Right hindlimb (tissue), 1 donor: ENCODE measurements around the gene TTLL10.

ENCODE experiments used
- DNase-seq: peaks from one replicate; pipeline ENCODE4 v3.0.0-alpha.2; 2018

TTLL10 gene

DNA sequence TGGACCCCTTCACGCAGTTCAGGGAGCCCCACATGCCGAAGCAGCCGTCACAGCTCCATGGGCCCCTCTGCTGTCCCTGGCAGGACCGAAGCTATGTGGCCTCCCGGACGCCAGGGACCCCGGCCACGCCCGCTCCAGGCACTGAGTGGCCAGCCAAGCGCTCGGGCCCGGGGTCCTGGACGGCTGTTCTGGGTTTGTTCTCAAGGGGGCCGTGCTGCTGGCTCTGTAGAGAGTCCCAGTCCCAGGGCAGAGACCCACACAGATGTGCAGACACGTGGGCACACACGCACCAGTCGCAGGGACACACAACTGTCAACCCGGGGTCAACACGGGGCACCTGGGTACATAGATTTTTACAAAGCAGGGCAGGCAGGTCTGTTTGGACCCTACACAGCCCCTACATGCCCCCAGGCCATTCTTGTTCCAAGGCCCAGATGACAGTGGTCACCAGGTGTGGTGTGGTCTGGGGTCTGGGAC, 65.1 kb downstream of the TTLL10 start:
- DNase-seq, result no peak

DNA sequence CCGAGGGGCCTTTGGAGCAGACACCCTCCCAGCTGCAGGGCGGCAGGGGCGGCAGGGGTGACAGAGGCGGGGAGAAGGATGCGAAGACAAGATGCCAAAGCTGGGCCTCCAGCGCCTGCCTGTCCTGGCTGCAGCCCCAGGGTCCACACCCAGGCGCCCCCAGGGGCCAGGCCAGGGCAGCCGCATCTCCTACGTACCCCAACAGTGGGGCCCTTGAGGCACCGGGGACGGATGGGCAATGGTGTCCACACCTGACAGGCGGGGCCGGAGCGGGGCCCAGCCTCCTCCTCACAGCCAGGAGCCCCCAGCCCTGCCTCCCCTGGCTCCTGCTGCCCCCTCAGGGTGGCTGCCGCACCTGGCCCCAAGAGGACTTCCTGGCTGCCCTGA, 65.5 kb downstream of the TTLL10 start:
- DNase-seq, result no peak

DNA sequence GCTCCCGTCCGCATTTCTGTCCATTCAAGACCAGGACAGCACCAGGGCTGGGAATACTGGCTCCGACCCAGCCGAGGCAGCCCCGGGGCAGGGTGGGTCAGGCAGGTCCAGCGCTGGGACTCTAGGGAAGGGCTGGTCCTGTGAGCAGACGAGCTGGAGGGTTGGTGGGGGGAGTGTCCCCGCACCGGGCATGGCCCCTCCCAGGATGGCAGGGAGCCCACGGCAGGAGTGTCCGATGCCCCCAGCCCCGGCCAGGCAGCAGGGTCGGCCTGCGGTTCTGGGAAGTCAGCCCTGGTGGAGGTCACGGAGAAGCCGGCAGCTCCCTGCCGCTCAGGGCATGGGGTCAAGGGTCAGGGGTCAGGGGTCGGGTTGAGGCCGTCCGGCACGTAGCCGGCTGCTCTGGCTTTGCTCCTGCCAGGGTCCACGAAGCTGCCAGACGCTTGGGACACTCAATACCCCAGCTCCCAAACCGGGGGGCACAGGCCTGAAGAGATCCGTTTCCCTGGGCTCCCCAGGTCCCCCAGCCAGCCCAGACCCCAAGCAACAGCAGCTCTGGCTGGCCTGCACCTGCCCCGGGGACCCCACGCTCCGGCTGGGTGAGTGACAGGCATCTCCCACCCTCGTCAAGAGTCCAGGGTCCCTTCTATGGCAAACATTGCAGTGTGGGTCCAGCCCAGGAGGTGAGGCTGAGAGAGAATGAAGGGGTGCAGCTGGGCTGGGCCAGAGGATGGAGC, 66.1 kb downstream of the TTLL10 start:
- no peak for DNase-seq

DNA sequence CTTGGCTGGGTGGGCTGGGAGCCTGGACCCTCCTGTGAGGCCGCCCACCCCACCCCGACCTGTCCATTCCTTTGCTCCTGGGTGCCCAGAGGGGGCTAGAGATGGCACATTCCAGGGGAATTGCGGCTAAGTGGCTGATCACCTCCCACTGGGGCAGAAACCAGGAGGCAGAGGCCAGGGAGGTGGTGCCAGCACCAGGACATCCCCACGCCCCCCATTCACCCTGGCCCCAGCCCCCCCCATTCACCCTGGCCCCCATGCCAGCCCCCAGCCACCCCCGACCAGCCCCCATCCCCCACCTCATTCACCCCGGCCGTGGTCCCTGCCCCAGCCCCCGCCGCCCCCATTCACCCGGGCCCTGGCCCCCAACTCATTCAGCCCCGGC, 66.7 kb downstream of the TTLL10 start:
- DNase-seq, result no peak

DNA sequence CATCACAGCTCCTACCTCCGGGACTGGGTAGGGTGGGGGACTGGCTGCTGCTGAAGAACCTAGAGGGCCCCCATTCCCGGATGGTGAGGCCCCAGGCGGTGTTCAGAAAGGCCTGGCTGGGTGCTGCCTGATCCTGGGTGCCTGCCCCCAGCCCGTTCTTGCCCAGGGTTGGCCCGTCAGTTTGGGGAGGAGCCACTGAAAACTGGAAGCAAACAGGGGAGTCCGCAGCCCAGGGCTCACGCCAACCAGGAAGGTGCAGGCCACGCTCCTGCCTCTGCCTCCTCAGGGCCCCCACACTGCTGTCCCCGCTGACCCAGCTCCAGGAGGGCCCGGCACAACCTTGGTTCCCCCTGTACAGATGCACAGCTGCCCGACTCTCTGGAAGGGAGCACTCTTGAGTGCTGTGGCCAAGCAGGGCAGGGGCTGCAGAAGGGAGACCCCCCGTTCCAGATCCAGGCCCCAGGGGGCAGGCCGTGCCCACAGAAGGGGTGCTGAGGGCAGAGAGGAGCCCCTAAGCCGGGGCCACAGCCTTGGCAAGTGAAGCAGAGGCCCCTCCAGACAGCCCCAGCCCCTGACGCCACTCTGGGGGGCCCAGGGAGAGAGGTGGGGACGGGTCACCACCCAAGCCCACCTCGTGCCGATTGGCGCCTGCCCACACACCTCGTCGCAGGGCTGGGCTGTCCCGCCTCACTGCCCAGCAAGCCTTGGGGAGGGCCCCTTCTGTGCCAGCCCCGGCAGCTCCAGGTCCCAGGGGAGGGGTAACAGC, 67.3 kb downstream of the TTLL10 start:
- no peak for DNase-seq

DNA sequence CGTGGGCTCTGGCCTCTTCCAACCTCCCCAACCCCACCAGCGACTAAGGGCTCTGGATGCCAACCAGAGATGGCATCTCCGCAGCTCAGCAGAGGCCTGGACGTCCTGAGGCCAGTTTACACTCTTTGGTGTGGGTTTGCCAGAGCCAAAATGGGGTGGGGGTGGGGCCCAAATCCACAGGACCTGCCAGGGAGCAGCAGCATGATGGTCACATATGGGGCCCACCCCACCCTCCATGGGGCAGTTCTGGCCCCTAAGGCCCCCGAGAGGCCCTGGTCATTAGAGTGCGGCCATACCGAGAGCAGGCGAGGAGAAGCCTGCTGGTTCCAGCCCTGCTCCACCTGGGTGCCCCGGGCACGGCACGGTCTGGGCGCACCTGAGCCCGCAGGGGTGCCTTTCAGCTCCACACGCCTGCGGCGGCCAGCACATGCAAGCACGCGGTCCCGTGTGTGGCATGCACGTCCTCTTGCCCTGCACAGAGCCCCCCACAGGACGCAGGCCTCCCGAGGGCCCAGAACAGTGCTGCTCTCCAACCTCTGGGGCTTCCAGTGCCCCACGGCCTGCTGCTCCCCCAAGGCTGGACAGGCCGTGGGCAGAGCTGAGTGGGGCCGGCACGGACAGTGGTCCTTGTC, 68.0 kb downstream of the TTLL10 start:
- DNase-seq, result no peak

DNA sequence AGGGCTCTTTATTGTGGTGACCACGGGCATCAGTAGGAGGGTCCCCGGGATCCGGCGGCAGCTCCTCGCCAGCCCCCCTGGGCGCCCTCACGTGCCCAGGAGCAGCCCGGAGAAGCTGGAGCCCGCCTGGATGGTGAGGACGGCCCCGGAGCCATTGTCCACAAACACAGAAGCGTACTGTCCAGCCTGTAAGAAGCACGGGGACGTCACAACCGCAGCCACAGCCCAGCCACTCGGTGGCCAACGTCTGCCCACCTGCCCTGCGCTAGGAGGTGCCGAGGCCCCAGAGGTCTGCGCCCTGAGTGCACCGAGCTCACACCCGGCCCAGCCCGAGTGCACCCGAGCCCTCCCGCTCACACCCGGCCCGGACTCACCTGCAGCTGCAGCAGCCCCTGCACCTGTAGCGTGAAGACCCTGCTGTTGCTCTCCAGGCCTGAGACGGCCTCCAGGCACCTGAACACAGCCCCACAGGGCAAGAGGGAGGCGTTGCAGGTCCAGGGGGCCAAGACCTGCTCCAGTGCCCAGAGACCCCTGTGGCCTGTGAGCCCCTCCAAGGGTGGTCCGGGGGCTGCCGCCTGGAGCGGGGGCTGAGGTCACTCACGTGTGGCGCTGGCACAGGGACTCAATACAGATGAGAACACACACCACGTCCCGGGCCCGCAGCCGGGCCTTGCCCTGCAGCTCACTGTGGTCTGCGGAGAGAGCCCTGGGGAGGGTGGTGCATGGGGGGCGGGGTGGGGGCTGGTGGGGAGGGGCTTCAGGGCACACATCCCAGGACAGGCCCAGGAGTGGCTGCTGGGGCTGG, 69.0 kb downstream of the TTLL10 start:
- no peak for DNase-seq

DNA sequence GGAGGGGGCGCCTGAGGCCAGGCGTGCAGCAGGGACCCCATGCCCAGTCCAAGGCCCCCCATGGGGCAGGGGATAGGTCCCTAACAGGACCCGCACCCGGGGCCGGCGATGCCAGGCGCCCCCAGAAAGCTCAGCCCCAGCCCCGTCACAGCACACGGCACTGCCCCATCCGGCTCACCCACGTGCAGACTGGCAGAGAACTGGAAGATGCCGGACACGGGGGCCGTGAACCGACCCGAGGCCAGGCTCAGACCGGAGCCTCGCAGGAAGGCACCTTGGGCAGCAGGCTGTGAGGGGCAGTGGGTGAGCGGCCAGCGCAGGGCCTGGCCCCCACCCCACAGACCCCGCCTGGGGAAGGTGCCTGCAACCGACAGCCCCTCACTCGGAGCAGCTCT, 69.6 kb downstream of the TTLL10 start:
- no peak for DNase-seq

DNA sequence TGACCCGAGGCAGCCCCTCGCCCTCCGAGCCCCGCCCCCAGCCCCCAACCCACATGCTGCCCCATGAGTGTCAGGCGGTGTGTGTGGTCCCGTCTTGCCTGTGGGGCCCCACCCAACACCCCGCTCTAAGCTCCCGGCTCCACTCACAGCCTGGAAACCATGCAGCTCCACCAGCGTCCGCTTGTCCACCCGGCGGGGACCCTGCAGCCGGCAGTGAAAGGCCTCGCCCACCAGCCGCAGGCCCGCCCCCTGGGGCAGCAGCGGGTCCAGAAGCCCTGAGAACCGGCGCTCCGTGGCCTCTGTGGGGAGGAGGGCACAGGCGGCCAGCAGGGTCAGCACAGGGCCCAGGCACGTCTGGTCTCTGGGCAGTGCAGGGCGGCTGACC, 70.1 kb downstream of the TTLL10 start:
- no peak for DNase-seq

DNA sequence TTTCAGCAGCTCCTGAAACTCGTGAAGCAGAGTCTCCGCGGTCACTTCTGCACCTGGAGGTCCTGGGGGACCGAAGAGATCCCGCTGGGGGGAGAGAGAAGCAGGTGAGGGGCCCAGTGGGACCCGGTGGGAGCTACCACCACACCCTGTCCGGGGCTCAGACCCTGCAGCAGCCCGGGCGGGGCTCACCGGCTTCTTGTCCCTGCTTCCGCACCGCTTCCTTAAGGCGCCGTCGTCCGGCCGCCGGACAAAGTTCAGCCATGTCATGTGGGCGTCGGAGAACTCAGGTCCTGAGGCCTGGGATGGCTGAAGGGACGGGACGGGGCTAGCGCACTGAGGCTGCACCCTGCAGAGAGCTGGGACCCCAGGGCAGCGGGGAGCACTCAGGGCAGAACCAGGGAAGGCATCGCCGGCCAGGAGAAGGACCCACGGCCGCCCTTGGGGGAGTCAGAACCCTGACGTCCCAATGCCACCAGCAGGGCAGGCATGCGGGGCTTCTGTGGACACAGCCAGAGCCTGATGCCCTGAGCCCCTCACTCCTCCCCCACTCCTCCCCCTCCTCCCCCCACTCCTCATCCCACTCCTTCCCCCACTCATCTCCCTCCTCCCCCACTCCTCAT, 70.6 kb downstream of the TTLL10 start:
- DNase-seq, result no peak

DNA sequence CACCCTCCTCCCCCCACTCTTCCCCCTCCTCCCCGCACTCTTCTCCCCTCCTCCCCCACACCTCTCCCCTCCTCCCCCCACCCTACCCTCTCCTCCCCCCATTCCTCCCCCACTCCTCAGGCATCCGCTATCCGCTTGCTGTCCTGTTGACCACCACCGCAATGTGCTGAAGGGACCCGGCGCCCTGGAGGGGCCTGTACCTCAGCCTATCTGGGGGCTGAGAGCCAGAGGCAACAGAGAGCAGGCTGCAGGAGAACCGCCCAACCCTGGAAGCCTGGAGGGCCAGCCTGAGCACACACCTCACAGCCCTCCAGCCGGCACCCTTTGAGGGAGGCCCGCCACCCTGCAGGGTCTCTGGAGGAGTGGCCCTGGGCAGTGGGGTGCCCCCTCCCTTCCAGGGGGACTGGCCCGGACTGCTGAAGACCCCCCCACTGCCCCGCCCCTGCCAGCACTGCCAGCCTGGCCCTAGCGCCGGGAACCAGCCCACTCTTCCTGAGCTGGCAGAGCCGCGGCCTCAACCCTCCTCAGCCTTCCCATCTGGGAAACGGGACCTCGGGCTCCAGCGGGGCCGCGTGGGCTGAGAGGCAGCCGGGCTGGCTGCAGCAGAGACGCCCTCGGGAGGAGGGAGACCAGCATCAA, 71.6 kb downstream of the TTLL10 start:
- DNase-seq, result no peak

DNA sequence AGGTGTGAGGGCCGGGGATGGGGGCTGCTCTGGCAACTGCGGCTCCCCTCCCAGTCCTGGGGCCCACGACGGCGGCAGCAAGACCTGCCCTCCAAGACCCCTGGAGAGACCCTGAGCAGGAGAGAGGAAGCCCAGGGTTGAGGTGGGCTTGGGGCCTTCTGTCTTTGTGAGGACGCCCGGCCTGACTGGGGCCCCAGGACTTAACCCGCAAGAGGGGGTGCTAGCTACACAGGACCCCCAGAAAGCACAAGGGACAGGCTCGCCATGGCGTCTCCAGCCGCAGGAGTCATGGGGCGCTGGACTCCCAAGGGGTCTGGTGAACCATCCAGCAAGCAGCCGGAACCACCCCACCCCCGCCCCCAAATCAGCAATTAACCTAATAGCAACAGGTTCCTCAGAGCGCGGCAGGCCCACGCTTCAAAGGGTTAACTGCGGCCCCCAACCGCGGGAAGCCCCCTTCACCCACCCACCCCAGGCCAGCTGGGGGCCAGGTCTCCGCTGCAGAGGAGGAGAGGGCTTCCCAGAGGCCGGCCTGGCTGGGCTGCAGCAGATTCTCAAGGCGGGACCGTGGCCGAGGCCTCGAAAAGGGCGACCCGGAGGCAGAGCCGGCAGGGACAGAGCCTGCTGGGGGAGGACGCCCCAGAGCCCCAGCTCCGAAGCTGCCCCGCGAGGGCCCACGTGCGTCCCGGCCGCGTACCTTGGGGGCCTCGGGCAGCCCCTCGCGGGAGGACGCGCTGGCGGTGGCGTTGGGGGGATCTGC, 72.3 kb downstream of the TTLL10 start:
- no peak for DNase-seq

DNA sequence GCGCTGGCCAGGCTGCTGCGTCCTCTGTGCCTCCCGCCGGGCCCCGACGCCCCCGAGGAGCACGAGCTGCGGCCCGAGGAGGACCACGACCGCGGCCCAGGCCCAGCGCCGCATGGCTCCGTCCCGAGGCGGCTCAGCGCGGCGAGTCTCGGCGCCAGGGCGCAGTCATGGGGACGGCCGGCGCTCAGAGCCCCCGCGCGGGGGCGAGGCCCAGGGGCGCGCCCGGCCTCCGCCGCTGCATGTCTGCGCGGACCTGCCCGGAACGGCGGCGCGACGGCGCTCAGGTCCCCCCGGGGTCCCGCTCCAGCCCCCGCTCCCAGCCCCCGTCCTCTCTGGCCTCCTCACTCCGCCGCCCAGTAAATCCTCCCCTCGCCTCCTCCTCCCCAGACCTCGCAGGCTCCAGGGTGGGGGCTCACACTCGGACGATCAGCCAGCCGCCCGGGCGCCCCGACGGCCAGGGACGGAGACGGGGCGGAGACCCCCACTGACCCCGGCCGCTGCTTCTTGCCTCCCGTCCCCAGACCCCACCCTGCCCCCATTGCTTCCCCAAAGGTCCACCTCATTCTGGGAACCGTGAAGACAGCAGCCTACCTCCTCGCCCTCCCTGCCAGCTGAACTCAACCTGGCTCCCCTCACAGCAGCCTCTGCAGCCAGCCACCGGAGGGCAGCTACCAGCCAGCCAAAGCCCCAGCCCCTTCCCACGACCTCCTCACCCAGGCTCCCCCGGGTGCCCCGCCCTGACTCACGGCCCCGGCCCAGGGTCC, 73.1 kb downstream of the TTLL10 start, which contains the start of gene C1QTNF12:
Gene C1QTNF12 (minus strand): TSS at position 146 of the 764 bp plus-strand sequence. CDS start 32 bp downstream, at position 114.
- no peak for DNase-seq

DNA sequence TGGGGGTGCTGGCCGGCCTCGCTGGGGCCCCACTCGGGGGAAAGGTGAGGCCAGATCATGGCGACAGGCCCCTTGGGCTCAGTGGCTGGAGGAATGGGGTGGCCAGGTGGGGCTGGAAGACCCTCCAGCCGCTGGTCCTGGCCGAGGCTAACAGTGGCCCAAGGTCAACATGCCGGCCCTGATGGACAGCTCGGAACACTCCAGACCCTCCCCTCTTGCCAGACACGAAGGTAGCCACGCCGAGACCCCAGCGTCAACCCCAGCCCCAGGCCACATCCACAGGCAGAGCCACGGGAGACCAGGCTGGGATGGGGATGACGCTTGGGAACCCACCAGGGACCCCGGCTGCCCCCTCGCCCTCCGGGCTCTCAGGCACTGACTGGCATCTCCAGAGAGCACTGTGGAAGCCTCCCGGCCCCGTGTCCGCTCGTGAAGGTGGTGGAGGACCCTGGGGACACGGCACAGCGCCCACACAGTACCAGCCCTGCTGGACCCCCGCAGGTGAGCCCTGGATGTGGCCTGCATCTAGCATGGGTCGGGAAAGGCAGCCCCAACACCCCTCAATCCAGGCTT, 73.7 kb downstream of the TTLL10 start:
- DNase-seq, result no peak
